HepG2 (cell line): ENCODE data around the gene EWSR1. TPM values are rescaled to one million over a fixed set of nuclear protein-coding genes. Genes with fewer than 3 reads are reported as not detected.

Experiments
- AHDC1 ChIP-seq: sonication (generic); formaldehyde crosslinking; IDR thresholded peaks from 2 replicates; pipeline ENCODE4 v1.5.1; 2020; ENCODE audit warnings: mild to moderate bottlenecking, missing genetic modification reagents, borderline replicate concordance
- FOXK2 ChIP-seq: fragments of 450-650 bp; IDR thresholded peaks from 2 replicates; pipeline ENCODE4 v1.6.1; 2016
- HBP1 ChIP-seq: IDR thresholded peaks from 2 replicates; pipeline ENCODE4 v1.6.1; 2016; ENCODE audit warnings: low read depth, control low read depth
- RBM22 ChIP-seq: fragments of 200-400 bp; formaldehyde crosslinking; optimal IDR thresholded peaks from 2 replicates; pipeline ENCODE3; 2017; ENCODE audit warnings: mild to moderate bottlenecking, low read length, moderate library complexity
- STAT6 ChIP-seq: sonication (generic); formaldehyde crosslinking; IDR thresholded peaks from 2 replicates; pipeline ENCODE4 v1.4.0; 2020; ENCODE audit warnings: missing genetic modification reagents, mild to moderate bottlenecking, borderline replicate concordance
- ZBTB37 ChIP-seq: sonication (generic); formaldehyde crosslinking; IDR thresholded peaks from 2 replicates; pipeline ENCODE4 v1.4.0; 2020; ENCODE audit warnings: mild to moderate bottlenecking, missing genetic modification reagents
- ZBTB4 ChIP-seq: sonication (generic); formaldehyde crosslinking; IDR thresholded peaks from 2 replicates; pipeline ENCODE4 v1.4.0; 2020; ENCODE audit warnings: missing genetic modification reagents, mild to moderate bottlenecking, borderline replicate concordance
- ZFP82 ChIP-seq: sonication (generic); formaldehyde crosslinking; IDR thresholded peaks from 2 replicates; pipeline ENCODE4 v1.5.1; 2020; ENCODE audit warnings: mild to moderate bottlenecking, missing genetic modification reagents, borderline replicate concordance
- ZMYM2 ChIP-seq: sonication (generic); formaldehyde crosslinking; IDR thresholded peaks from 2 replicates; pipeline ENCODE4 v1.8.0; 2022; ENCODE audit warnings: mild to moderate bottlenecking, missing genetic modification reagents
- ZNF468 ChIP-seq: sonication (generic); formaldehyde crosslinking; IDR thresholded peaks from 2 replicates; pipeline ENCODE4 v1.8.0; 2022; ENCODE audit warnings: mild to moderate bottlenecking, moderate library complexity, missing genetic modification reagents
- ZNF570 ChIP-seq: sonication (generic); formaldehyde crosslinking; IDR thresholded peaks from 2 replicates; pipeline ENCODE4 v1.4.0; 2020; ENCODE audit warnings: mild to moderate bottlenecking, missing genetic modification reagents, borderline replicate concordance
- polyA plus RNA-seq, 8 experiments: library from polyadenylated mRNA; depleted of rRNA in 3 of 8; stranded (reverse) in 7 of 8; unstranded in 1 of 8; fragments of >200 nt; fragmentation: Illumina TruSeq in 4 of 8; extraction: Trizol in 4 of 8; gene quantifications; 2 replicates each; pipeline versions ENCODE4 v1.2.1 to v1.2.3, GENCODE V29; 2011 to 2016; ENCODE audit warnings: low read depth in 4 of 8, missing spikeins in 1 of 8, mixed read lengths in 1 of 8; ENCODE audit not compliant: insufficient read depth in 1 of 8
- total RNA-seq, 5 experiments: library from RNA; depleted of rRNA; stranded (reverse); fragments of >200 nt; fragmentation: Illumina TruSeq; extraction: Trizol; gene quantifications; 2 replicates each; pipeline ENCODE4 v1.2.3, GENCODE V29; 2016; ENCODE audit warnings: low read depth in 1 of 5

Gene EWSR1
- total and polyA plus RNA-seq, 2 of the 13 experiments (the other 11 are each of a cell fraction or from before 2014, with no cell fraction given) = 211 to 326 TPM

GRCh38 chr22:29268511-29269229 lies 602 bp downstream of the EWSR1 start (continued):
- TF ChIP-seq ZBTB37 (CRISPR knock-in tag) = no peak
- TF ChIP-seq RBM22 = no peak
- 0 out of 2 replicates have a peak, but pooled peaks have one; percentile 35 for TF ChIP-seq HBP1 (CRISPR knock-in tag)
- no peak; the same call in 1 of the 2 replicates for TF ChIP-seq ZBTB4 (CRISPR knock-in tag)
- 0 out of 2 replicates have a peak, but pooled peaks have one; percentile 28 for TF ChIP-seq ZNF570 (CRISPR knock-in tag)
- no peak for TF ChIP-seq STAT6 (CRISPR knock-in tag)
- no peak for TF ChIP-seq ZNF468 (CRISPR knock-in tag)
- no peak for TF ChIP-seq AHDC1 (CRISPR knock-in tag)
- TF ChIP-seq FOXK2 = no peak
- TF ChIP-seq ZMYM2 (CRISPR knock-in tag) = no peak
- peak; percentile 9; the same call in 1 of the 2 replicates for TF ChIP-seq ZFP82 (CRISPR knock-in tag)
